ENCODE data around the gene ANKRD42. TPM values are rescaled to one million over a fixed set of nuclear protein-coding genes. Genes with fewer than 3 reads are reported as not detected.

The ANKRD42 gene
- total RNA-seq, 1 experiment from 2014 or later = 11.0 TPM

DNA sequence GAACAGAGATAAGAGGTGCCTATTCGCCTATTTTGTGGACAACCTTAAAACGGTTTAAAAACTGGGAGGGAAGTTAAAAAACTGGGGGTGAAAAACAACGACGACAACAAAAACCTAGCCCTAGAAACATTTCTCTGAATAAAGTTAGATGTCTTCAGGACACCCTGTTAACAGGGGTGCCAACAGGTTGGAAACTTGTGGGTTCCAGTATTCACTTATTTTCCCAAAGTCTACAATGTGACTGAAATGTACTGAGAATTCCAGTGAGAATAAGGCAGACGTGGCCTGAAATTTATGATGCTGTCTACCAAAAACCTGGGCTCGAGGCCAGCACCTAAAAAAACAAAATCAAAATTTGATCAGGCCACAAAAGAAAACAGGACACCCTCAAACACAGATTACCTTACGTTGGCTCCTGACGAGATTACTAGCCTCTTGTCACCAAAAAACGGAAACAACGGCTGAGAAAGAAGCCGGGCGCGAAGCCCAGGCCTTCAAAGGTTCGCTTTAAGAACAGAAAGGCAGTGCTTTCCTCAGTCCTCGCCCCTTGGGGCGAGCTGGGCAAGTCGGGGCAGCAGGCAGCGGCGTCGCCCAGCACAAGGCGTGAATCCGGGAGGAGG, 91.7 kb downstream of the ANKRD42 start:
- ChIA-PET POLR2A (ENCODE audit: low non-redundant PET) (interaction anchor here (1.0 kb wide), 1 partner anchor 128 kb away, joined by 3 read pairs; the partner anchor contains the start of gene PCF11), CTCF (no interaction called here)
- no TSS peak for BruUV-seq (replicated peaks)
- intact Hi-C loops (cut with micrococcal nuclease; ENCODE audit: unreplicated experiment) = loop anchor here (5.0 kb wide), 2 partner anchors 197 to 532 kb away; no protein-coding TSS in a partner anchor
- Histone ChIP-seq H3K36me3 (ENCODE audit: insufficient read depth, low read length, poor library complexity, severe bottlenecking) (no peaks in the 10 kb centered on the region), H3K27me3 (replicated peaks; ENCODE audit: insufficient read depth, low read depth, low read length, poor library complexity) (no peaks in the 10 kb centered on the region), H3K4me3 (ENCODE audit: low read depth, low read length, poor library complexity, severe bottlenecking) (peak overlapping the region; percentile 71), H3K4me1 (ENCODE audit: insufficient read depth, low read length, poor library complexity, severe bottlenecking) (peaks cover 40% of the 10 kb centered on the region), H3K27ac (ENCODE audit: low read depth, low read length, poor library complexity, severe bottlenecking) (peak overlapping the region; percentile 94), H3K9me3 (ENCODE audit: low read depth, low read length, poor library complexity, severe bottlenecking) (no peaks in the 10 kb centered on the region)
- TF ChIP-seq, protein P1, sequence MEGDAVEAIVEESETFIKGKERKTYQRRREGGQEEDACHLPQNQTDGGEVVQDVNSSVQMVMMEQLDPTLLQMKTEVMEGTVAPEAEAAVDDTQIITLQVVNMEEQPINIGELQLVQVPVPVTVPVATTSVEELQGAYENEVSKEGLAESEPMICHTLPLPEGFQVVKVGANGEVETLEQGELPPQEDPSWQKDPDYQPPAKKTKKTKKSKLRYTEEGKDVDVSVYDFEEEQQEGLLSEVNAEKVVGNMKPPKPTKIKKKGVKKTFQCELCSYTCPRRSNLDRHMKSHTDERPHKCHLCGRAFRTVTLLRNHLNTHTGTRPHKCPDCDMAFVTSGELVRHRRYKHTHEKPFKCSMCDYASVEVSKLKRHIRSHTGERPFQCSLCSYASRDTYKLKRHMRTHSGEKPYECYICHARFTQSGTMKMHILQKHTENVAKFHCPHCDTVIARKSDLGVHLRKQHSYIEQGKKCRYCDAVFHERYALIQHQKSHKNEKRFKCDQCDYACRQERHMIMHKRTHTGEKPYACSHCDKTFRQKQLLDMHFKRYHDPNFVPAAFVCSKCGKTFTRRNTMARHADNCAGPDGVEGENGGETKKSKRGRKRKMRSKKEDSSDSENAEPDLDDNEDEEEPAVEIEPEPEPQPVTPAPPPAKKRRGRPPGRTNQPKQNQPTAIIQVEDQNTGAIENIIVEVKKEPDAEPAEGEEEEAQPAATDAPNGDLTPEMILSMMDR (conservative IDR thresholded peaks at IDR 0.05; ENCODE audit: low read depth, low read length) = no peak
- TF ChIP-seq EZH2 (IDR thresholded peaks at IDR 0.05; ENCODE audit: borderline replicate concordance, low read depth, low read length, poor library complexity, severe bottlenecking) = no peak
- DNase-seq (ENCODE audit: low spot score) = no peak

DNA sequence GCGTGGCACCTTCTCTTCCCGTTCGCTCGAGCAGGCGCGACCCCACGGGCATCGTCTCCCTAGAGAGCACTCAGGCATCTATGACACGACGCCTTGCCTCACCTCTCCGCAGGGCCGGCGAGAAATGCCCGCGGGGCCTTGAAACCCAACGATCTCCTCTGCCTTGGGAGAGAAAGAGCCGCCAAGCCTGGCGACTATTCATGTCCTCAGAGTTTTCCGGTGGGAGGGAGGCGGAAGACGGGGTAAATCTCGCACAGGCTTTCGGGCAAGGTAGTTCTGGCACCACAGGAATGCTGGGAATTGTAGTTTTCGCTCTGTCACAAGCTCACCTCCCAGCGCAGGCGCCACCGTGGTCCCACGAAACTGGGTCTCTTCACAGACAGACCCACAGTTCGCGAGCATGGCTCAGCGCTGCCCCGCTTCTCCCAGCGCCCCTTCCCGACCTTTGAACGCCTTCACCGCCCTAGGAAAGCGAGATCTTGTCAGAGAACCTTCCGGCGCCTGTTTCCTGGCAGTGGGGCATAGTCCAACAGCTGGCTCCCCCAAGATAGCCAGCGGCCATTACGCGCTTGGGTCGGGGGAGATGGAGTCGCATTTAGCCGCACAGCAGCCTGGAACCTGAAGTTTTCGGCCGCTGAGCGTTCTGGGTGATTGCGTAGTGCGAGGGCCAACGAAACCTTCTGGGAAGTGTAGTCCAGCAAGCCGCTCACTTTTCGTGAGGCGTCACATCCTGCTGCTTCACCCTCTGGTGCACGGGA, 92.4 kb downstream of the ANKRD42 start, which contains the start of gene CCDC90B:
Gene CCDC90B (minus strand): TSS at position 597 of the 758 bp plus-strand sequence. CDS start 395 bp downstream, at position 202.
- CTCF ChIA-PET = no interaction called here
- peak; percentile 100 for DNase-seq (ENCODE audit: low spot score)
- Histone ChIP-seq H3K9me3 (ENCODE audit: low read depth, low read length, poor library complexity, severe bottlenecking) (no peaks in the 10 kb centered on the region), H3K27me3 (replicated peaks; ENCODE audit: insufficient read depth, low read depth, low read length, poor library complexity) (no peaks in the 10 kb centered on the region), H3K4me1 (ENCODE audit: insufficient read depth, low read length, poor library complexity, severe bottlenecking) (peaks cover 33% of the 10 kb centered on the region), H3K36me3 (ENCODE audit: insufficient read depth, low read length, poor library complexity, severe bottlenecking) (no peaks in the 10 kb centered on the region), H3K4me3 (ENCODE audit: low read depth, low read length, poor library complexity, severe bottlenecking) (peak within 1 kb of the TSS; percentile 71), H3K27ac (ENCODE audit: low read depth, low read length, poor library complexity, severe bottlenecking) (peak within 1 kb of the TSS; percentile 94)
- intact Hi-C loops (cut with micrococcal nuclease; ENCODE audit: unreplicated experiment) = loop anchor here (5.0 kb wide), 2 partner anchors 196 to 531 kb away; no protein-coding TSS in a partner anchor
- BruUV-seq (replicated peaks) = no TSS peak
- POLR2A ChIA-PET (ENCODE audit: low non-redundant PET) = interaction anchor here (0.6 to 1.0 kb wide), 2 partner anchors 129 to 241 kb away, joined by 3 read pairs; partner anchors contain the start of gene PCF11
- TF ChIP-seq, protein P1 (conservative IDR thresholded peaks at IDR 0.05; ENCODE audit: low read depth, low read length) = peak; percentile 74; the same call in 1 of the 2 replicates
- TF ChIP-seq EZH2 (IDR thresholded peaks at IDR 0.05; ENCODE audit: borderline replicate concordance, low read depth, low read length, poor library complexity, severe bottlenecking) = no peak

DNA sequence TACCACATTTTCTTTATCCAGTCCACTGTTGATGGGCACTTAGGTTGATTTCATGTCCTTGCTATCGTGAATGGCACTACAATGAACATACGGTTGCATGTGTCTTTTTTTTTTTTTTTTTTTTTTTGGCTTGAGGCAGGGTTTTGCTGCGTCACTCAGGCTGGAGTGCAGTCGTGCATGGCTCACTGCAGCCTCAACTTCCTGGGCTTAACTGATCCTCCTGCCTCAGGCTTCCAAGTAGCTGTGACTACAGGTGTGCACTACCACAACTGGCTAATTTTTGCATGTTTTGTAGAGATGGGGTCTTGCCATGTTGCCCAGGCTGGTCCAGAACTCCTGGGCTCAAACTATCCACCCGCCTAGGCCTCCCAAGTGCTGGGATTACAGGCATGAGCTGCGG, 94.1 kb downstream of the ANKRD42 start:
- ChIA-PET CTCF (interaction anchor here (0.7 kb wide), 1 partner anchor 436 kb away, joined by 12 read pairs; no protein-coding TSS in a partner anchor), POLR2A (ENCODE audit: low non-redundant PET) (interaction anchor here (0.6 kb wide), 1 partner anchor 907 kb away, joined by 6 read pairs; no protein-coding TSS in a partner anchor)
- intact Hi-C loops (cut with micrococcal nuclease; ENCODE audit: unreplicated experiment) = loop anchor here (5.0 kb wide), 2 partner anchors 195 to 530 kb away; no protein-coding TSS in a partner anchor
- H3K27me3 ChIP-seq (replicated peaks; ENCODE audit: insufficient read depth, low read depth, low read length, poor library complexity) = no peaks in the 10 kb centered on the region
- no peak overlapping the region for H3K27ac ChIP-seq (ENCODE audit: low read depth, low read length, poor library complexity, severe bottlenecking)
- H3K36me3 ChIP-seq (ENCODE audit: insufficient read depth, low read length, poor library complexity, severe bottlenecking) = no peaks in the 10 kb centered on the region
- peaks cover 21% of the 10 kb centered on the region for H3K4me1 ChIP-seq (ENCODE audit: insufficient read depth, low read length, poor library complexity, severe bottlenecking)
- no peak for DNase-seq (ENCODE audit: low spot score)
- BruUV-seq (replicated peaks) = no TSS peak
- TF ChIP-seq, protein P1 (conservative IDR thresholded peaks at IDR 0.05; ENCODE audit: low read depth, low read length) = no peak
- no peak for TF ChIP-seq EZH2 (IDR thresholded peaks at IDR 0.05; ENCODE audit: borderline replicate concordance, low read depth, low read length, poor library complexity, severe bottlenecking)
- no peak overlapping the region for H3K4me3 ChIP-seq (ENCODE audit: low read depth, low read length, poor library complexity, severe bottlenecking)
- H3K9me3 ChIP-seq (ENCODE audit: low read depth, low read length, poor library complexity, severe bottlenecking) = no peaks in the 10 kb centered on the region

All from A673 (cell line).